IMR-90 (cell line): ENCODE data around the gene PLEKHH1.

Experiments
- TF ChIP-seq, protein P1 (sequence below): conservative IDR thresholded peaks from 2 replicates; pipeline ENCODE4 v1.5.1; 2012; ENCODE audit warnings: mild to moderate bottlenecking, low read depth, low read length, improper control_type of control experiment
- TF ChIP-seq, protein P2 (sequence below): fragments of 150-350 bp; IDR thresholded peaks from 2 replicates; pipeline ENCODE4 v1.6.1; 2016; ENCODE audit warnings: low read depth, mild to moderate bottlenecking, low read length, moderate library complexity, borderline replicate concordance

DNA sequence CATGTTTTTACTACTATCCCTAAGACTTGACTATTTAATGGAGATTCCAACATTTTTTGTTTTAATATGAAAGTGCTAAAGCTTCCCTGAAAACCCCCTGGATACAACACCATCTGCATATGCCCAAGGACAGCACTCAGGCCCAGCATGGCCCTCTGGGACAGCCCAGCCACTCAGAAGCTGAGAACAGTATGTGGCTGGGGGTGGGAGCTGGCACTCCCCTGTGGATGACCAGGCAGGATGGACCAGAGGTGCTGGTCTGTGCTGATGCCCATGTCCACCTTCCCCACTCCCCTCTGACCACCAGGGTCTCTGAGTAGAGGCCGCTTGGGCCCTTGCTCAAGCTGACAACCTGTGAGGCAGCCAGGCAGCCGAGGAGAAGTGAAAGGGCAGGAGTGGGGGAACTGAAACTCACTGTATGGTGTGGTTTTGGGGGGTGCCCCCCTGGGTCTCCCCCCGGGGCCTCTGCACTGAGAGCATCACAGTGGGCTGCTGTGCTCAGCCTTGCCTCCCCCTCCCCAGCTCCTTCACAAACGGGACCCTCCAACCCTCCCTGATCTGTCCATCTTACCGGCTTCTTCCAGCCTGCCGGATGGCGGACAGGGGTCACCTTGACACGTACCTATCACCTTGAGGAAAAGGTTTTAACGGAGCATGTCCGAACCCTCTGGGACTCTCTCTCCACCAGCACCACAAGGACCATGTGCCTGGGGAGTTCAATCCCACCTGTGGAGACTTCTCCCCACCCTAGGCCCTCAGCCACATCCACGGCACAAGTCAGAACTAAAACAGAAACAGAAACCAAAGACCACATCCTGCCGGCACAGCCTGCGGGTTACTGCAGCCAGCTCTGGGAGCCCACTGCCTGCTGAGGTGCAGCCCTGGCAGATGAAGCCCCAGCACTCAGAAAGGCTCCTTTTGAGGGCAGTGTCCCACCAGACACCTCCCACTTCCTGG, 44.9 kb upstream of the PLEKHH1 start, which contains the start of gene TMEM229B:
- TF ChIP-seq, protein P1, sequence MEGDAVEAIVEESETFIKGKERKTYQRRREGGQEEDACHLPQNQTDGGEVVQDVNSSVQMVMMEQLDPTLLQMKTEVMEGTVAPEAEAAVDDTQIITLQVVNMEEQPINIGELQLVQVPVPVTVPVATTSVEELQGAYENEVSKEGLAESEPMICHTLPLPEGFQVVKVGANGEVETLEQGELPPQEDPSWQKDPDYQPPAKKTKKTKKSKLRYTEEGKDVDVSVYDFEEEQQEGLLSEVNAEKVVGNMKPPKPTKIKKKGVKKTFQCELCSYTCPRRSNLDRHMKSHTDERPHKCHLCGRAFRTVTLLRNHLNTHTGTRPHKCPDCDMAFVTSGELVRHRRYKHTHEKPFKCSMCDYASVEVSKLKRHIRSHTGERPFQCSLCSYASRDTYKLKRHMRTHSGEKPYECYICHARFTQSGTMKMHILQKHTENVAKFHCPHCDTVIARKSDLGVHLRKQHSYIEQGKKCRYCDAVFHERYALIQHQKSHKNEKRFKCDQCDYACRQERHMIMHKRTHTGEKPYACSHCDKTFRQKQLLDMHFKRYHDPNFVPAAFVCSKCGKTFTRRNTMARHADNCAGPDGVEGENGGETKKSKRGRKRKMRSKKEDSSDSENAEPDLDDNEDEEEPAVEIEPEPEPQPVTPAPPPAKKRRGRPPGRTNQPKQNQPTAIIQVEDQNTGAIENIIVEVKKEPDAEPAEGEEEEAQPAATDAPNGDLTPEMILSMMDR: no peak
- TF ChIP-seq, protein P2, sequence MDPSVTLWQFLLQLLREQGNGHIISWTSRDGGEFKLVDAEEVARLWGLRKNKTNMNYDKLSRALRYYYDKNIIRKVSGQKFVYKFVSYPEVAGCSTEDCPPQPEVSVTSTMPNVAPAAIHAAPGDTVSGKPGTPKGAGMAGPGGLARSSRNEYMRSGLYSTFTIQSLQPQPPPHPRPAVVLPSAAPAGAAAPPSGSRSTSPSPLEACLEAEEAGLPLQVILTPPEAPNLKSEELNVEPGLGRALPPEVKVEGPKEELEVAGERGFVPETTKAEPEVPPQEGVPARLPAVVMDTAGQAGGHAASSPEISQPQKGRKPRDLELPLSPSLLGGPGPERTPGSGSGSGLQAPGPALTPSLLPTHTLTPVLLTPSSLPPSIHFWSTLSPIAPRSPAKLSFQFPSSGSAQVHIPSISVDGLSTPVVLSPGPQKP: no peak
